ENCODE data around the gene ALPI.
A peak's percentile ranks its signal among the peaks of the same experiment; 100 is the strongest.
"Not testable (repeated sequence)": the region's sequence is repeated elsewhere in the genome, so short reads cannot be mapped to it uniquely, and the experiment has no call there.

The ALPI gene

DNA sequence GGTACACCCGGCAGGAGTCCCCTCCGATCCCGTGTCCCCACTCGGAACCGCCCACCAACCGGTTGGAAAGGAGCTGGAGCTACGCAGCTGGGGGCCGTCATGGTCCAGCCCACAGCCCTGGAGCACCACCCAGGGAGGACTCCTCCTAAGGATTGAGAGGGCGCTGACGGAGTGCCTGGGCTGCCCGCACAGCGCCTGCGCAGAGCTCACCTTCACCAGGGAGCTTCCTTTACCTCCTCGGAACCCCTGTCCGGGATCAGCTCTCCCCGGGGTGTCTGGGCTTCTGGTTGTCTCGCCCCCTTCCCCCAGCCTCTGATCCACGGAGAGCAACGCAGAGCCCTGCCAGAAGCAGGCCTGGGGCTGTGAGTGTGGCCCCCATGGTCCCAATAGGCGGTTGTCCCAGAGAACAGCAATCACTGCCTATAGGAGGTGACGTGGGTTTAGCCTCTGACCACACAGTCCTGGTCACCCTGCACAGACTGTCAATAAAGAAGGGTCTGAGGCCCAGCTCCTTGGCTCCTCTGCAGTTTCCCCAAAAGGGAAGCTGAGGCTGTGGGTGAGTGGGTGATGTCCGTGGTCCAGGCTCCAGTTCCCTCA is 34.7 kb upstream of the ALPI start:
- no peak for DNase-seq

DNA sequence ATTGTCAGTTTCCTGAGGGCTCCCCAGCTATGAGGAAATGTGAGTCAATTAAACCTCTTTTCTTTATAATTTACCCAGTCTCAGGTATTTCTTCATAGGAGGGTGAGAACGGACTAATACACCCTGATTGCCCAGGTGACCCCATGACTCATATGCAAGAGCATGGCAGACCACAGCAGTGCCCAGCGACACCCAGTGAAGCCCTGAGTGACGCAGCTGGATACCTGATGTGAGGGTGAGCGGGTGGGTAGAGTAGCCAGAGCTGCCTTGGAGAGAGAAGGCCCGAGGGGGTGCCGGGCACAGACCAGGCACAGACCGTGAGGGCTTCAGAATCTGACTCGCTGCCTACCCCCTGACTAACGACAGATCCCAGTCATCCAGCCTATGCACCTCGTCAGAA is 33.9 kb upstream of the ALPI start:
- no peak for DNase-seq

DNA sequence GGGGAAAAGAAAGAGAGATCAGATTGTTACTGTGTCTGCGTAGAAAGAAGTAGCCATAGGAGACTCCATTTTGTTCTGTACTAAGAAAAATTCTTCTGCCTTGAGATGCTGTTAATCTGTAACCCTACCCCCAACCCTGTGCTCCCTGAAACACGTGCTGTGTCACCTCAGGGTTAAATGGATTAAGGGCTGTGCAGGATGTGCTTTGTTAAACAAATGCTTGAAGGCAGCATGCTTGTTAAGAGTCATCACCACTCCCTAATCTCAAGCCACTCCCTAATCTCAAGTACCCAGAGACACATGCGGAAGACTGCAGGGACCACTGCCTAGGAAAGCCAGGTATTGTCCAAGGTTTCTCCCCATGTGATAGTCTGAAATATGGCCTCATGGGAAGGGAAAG is 33.0 kb upstream of the ALPI start:
- not testable (repeated sequence) for DNase-seq

DNA sequence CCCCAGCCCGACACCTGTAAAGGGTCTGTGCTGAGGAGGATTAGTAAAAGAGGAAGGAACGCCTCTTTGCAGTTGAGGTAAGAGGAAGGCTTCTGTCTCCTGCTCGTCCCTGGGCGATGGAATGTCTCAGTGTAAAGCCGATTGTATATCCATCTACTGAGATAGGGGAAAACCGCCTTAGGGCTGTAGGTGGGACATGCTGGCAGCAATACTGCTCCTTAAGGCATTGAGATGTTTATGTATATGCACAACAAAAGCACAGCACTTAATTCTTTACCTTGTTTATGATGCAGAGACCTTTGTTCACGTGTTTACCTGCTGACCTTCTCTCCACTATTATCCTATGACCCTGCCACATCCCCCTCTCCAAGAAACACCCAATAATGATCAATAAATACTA is 32.5 kb upstream of the ALPI start:
- not testable (repeated sequence) for DNase-seq

DNA sequence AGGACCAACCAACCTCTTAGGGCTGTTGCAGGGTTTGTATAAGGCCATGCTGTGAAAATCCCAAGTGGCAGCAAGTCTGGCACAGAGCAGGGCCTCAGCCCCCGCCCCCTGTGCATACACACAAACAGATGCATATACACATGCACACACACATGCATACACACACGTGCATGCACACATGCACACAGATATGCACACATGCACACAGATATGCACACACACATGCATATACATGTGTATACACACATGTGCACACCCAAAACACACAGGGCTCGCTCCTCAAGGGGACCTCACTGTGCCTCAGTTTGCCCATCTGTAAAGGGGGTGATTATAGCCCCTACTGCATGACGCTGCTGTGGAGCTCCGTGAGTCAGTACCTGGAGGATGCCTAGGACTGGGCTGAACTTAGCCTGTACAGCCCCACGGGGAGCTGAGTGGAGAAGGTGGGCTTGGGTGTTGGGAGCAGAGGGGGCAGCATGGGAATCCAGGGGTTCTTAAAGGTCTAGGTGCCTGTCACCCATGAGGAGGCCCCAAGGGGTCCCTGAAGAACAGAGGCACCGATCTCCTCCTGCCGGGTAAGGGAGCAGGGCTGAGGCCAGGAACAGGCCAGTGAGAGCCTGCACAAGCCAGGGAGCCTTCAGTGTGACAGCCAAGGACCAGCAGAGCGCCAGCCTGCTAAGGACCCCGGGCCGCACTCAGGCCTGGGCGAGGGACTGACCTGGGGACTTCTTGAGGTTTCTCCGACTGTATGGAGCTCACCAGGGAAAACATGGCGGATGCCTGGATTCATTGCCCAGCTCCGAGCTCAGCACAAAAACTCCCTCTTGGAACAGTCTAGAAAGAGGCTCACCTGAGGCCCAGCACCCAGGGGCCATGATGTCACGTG is 24.0 kb upstream of the ALPI start:
- no peak for DNase-seq

DNA sequence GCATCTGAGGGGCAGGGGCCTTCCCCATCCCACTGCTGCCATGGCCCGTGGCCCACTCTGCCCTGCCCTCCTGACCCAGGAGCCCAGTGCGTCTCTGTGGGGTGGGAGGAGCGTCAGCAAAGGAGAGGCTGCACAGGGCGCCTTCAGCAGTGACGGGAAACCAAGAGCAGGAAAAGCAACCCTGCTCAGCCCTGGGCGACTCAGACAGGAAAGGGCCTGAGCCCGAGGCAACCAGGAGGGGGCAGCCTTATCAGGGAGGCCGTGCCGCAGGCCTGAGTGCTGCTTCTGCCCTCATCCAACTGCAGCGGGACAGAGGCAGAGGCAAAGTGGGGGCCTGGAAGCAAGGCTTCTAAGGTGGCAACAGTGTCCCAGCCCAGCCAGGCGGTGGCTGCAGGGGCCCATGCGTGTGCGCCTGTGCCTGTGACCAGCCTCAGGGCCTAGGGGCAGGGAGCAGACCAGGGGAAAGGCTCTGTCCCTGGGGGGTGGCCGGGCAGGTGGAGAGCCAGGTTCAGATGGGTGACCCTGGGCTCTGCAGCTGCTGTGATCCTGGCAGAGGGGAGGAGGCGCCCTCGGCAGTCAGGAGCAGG is 23.3 kb upstream of the ALPI start:
- no peak for DNase-seq

DNA sequence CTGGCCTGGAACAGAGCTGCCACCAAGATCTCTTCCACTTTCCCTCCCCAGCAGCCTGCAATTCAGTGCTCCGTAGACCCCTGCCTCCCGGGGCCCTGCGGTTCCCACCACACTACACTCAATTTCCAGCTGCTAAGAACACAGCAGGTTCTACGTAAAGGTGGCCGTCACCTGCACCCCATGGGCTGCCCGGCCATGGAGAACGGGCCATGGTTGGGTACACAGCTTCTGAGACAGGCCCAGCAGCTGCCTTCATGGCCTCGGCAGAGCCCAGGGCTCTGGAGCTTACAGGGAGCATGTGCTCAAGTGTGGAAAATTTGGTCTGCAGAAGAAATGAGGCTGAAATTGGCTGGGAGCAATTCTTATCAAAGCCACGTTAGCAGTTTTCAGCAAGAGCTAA is 22.3 kb upstream of the ALPI start:
- DNase-seq: not testable (repeated sequence)

DNA sequence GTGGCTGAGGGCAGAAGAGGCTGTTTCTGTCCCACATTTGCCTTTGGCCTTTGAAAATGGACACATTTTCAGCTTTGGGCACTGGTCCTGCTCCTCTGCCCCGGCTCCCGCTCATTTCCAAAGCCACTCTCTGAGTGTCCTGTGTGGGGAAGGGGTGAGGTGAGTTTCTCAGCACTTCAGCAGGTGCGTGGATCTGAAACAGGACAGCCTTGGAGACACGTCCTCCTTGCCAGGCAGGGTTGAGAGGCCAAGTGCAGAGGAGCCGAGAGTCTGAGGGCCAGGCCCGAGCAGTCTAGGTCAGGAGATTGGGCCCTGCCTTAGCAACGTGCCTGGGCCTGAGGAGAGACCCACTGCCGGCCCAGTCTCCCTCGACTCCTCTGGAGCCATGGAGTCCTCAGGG is 21.9 kb upstream of the ALPI start:
- DNase-seq: no peak

DNA sequence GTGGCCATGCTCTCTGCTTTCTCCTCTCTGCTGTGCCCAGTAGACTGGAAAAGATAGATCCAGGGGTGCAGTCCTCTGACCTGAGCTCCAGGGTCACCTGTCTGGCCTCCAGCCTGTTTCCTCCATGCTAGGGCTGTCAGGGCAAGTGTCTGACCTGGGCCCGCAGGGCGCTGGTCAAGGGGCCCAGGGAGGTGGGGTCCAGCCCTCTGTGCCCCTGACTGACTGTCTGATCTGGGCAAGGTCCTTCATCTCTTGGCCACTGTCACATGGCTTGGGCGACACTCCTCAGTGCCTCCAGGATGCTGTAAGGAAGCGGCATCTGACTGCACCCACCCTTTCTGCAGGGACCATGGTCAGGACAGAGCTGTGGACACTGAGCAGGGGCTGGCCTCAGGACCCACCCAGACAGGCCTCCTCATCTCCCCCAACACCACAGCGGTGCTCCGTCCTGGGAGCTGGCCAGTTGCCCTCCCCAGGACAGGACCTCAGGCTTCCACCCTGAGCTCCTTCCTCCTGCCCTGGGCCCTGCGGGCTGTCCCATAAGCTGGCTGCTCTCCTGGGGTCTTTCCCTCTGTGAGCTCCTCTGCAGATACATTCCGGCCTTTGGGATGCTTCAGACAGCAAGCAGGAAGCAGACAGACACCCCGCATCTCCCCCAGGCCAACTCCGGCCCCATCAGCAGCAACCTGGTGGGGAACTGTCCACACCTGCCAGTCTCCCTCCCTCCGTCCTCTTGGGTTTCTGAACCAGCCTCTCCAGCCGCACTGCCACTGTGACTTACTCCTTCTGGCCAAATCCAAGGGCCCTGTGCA is 21.2 kb upstream of the ALPI start:
- no peak for DNase-seq

DNA sequence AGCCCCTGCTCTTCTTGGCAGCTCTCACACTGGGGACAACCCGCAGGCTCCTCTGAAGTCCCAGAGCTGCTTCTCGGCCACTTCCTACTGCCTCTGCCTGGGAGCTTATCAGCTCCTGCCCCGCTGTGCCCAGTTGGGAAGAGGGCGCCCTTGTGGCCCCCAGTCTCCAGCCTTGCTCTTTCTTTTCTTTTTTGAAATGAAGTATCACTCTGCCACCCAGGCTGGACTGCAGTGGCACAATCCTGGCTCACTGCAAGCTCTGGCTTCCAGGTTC is 20.6 kb upstream of the ALPI start:
- no peak for DNase-seq

DNA sequence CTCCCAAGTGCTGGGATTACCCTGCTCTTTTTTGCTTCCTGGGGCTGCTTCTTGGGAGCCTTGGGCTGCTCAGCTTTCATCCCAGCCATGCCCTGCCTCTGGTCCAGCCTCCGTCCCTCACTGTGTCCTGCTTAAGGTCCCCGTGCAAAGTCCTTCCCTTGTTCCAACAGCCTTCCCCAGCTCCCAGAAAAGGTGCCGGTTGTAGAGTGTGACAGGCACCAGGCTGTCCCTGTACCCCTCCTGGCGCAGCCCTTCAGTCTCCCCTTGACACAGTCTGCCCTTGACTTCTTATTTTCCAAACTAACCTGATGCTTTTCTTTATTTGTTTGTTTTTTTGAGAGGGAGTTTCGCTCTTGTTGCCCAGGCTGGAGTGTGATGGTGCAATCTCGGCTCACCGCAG is 20.1 kb upstream of the ALPI start:
- DNase-seq: no peak

DNA sequence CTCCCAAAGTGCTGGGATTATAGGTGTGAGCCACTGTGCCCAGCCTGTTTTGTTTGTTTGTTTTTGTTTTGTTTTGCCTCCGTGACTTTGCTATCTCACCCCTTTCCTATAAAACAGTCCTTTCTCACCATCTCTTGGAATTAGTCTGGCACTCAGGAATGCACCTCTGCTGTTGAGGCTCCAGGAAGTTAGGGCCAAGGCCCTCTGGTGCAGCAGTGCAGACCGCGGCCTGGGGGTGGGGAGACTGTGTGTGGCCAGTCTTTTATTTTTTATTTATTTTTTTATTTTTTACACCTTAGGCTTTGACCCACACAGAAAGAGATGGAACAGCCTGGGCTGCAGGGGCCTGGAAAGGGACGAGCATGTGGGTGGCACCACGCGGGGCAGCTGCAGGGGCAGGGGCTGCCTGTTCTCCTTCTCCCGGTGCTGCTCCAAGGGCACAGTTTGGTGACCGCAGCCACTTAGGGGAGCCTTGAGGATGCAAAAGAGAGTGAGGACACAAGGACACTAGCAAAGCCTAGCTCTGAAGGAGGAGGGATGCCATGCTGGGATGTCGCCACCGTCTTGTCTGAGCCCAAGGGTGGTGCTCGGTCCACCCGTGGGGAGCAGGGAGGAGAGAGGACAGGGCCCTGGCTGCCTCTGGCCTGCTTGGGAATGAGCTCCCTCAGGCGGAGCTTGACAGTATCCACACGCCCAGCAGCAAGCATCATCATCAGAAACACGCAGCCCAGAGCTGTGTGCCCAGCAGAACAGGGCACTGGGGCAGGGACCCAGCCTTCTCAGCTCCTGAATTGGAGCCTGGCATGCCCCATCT is 19.4 kb upstream of the ALPI start:
- no peak for DNase-seq

DNA sequence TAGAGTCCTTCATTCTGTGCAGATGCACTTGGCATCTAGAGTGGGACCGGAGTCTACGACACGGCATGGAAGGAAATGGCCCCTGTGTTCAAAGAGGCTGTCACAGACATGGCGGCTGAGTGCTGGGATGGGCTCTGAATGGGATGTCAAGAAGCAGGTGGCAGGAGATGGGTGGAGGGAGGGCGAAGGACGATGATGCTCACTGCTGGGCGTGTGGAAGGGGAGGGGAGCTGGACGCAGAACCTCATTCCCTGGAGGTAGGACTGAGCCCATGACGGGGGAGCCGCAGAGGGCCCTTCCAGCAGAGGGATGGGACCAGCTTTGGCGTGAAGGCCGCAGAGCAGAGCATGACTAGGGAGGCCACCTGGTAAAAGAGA is 18.8 kb upstream of the ALPI start:
- no peak for DNase-seq

DNA sequence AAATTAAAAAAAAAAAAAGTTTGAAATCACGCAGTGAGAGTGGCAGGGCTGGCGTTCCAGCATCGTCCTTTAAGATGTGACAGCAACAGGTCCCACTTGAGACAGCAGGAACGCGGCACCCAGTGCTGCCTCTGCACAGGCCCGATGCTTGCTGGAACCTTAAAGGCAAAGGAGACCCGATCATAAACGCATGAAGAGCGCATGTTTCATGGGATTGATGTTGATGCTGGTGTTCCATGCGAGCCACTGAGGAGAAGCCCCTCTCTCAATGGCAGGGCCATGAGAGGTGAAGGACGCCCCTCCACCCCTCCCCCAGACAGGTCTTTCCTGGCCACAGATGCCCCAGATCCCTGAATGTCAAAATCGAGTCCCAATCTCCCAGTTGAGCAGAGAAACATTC is 17.9 kb upstream of the ALPI start:
- DNase-seq: no peak

DNA sequence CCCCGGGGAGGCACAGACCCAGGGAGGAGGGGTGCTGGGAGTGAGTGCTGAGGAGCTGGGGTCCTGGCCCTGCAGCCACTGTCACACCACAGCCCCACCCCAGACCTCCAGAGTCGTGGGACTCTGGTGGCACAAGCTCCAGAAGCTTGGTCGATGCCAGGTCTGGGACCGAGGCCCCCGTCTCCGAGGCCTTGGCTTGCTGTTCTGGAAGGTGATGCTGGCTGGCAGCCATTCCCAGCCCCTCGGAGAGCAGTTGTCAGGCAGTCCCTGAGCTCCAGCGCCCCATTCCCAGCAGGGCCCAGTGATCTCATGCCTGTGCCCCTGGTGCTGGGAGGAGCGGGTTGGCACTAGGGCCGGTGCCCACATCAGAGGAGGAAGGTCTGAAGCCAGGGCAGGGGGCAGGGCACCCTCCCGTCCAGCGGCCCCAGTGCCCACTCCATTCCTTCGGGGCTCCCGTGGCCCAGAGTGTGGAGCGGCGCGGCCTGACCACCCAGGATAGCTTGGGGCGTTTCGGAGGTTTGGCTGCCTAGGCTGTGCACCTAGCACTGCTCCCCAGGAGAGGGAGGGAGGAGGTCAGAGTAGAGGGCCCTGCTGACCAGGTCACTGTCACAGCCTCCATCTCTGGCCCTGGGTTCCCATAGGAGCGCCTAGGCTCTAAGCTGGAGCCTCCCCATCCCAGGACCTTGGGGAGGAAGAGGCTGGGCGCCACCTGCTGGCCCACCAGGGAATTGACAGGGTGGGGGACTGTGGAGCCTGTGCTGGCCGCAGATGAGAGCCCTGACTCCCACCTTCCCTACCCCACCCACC is 16.8 kb upstream of the ALPI start:
- peak; percentile 50 for DNase-seq

DNA sequence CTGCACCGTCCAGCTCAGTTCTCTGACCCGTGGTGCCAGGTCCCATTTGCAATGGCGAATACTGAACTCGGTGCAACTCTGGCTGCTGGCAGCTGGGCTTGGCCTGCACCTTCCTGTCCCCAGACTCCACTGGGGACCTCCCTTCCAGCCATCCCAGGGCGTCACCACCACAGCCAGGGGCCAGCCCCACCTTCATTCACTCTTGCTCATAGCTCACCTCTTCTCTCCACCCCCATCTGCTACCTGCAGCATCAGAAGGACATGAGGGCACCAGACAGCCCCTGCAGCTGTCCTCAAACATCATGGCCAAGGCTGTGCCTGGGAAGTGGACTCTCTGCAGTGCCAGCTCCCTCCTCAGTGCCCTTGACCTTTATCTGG is 16.2 kb upstream of the ALPI start:
- no peak for DNase-seq

DNA sequence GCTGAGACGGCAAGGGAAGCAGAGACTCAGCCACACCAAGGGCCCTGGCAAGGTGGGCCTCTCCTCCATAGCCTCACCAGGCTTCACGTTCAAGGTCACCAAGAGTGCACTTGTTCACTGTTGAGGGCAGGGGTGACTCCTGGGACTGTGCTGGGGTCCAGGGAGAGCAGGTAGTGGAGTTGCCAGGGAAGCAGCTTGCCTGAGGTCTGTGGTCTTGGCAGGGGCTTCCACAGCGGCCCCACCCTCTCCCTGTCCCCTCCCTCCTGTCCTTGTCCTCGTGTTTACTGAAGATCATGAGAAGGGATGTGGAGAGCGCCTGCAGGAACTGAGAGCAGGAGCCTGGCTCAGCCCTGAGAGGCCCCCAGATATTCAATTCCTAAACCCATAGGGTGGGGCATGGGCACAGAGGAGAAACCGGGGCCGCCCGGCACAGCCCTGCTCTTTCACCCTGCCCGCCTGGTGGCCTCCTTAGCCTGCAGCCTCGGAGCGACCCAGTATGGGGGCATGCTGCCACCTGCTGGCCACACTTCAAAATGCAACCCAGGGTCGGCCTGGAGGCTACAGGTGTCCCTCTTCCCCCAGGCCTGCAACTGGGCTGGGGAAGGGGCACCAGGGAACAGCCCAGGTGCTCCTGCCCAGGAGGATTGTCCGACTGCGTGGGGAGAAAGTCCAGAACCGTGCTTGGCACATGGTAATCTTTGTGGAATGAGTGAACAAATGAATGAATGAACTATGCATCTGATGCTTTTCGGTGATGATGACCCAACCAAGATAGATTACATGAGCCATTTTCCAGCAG is 15.5 kb upstream of the ALPI start:
- DNase-seq: peak; percentile 87

DNA sequence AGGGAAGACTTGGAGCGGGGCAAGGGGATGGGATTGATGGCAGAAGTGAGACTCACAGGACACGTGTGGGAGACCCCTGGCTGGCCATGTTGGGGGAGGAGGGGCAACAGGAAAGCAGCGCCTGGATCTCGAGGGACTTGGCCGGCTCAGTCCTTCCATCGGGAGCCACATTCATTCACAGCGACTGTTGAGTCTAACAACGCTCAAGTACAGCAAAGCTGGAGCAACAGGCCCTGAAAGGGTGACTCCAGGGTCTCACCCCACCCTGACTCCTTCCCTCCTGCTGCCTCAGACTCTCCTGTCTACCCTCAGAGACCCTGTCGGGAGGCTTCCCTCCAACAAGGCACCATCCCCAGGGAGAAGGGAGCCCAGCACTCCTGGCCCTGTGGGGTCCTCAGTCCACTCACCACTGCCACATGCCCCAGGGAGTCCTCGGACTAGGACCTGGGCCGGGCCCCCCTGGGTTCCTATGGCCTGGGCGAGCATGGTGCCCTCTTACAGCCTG is 14.8 kb upstream of the ALPI start:
- no peak for DNase-seq

DNA sequence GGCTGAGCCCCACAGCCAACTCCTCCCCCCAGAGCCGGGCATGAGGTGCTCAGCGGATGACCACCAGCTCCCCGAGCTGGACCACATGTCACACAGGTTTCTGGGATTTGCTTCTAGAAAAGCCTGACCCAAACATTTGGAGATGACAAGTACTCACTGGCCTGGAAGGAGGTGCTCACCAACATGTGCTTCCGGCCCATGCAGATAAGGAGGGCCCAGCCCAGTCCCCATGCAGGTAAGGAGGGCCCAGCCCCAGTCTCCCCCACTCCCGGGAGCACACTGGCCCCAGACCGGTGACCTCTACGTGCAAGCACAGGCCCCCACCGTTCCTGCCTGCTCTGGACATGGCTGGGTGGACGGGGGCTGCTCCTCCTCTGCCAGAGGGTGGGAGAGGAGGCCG is 14.0 kb upstream of the ALPI start:
- DNase-seq: not testable (repeated sequence)

DNA sequence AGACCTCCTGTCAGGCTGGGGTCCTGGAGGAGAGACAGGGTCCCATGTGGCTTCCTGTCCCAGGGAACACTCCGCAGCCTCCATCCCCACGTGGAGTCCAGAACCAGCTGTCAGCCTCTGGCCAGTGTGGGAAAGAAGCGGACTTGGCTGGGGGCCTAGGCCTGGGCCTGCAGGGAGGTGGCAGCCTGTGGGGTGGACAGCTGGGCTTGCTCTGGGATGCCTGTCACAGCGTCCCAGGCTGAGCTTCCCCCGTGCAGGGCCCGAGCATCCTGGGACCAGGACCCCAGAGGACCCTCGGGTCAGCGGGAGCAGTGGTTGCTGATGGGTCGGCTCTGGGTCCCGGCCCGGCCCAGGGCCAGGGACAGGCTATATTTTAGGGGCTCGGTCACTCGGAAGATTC is 13.5 kb upstream of the ALPI start:
- DNase-seq: not testable (repeated sequence)

DNA sequence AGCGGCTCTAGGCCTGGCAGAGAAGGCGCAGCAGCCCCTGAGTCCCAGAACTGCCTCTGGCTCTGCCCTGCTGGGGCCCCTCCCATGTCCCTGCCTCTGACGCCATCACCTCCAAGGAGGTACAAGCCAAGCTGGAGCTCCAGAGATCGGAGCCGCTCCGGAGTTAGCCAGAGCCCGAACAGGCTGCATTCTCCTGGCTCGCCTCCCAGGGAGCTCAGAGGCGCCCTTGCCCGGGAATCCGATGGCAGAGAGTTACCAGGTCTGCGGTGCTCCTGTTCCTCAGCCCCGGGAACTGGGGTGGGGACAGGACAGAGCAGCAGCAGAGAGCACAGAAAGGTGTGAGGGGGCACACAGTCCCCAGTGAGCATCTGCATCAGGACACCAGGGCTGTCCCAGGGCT is 12.9 kb upstream of the ALPI start:
- not testable (repeated sequence) for DNase-seq
